ENCODE measurements around the gene NDUFAF3. TPM values are rescaled to one million over a fixed set of nuclear protein-coding genes. Genes with fewer than 3 reads are reported as not detected.

The NDUFAF3 gene
- total and polyA plus RNA-seq, 10 of the 15 experiments (the other 5 are each of a cell fraction or from before 2014, with no cell fraction given): 25.4 to 228 (median 63.9) TPM

GRCh38 chr3:48984663-48985062 is 37.3 kb upstream of the NDUFAF3 start (continued):
- no peak for TF ChIP-seq SREBF1 (IDR thresholded peaks at IDR 0.05; ENCODE audit: low read length)
- TF ChIP-seq NRF1 (conservative IDR thresholded peaks at IDR 0.05; ENCODE audit: low read depth, low read length): no peak
- no peak for TF ChIP-seq NFYB (IDR thresholded peaks at IDR 0.05; ENCODE audit: insufficient read depth, low read depth, low read length)

- no peak overlapping the region for H3K4me3 ChIP-seq
- ChIA-PET POLR2A (interaction anchor here (0.6 kb wide), 1 partner anchor 30 kb away, joined by 3 read pairs; no protein-coding TSS in a partner anchor), SMC1A (ENCODE audit: uncharacterized antibody, unreplicated experiment) (interaction anchor here (0.6 to 0.7 kb wide), 2 partner anchors 219 to 266 kb away, joined by 3 read pairs; no protein-coding TSS in a partner anchor)
These were observed 36.0 kb upstream of the NDUFAF3 start for GRCh38 chr3:48985831-48986376.

More at GRCh38 chr3:48985831-48986376, 36.0 kb upstream of the NDUFAF3 start:
- Histone ChIP-seq H3K79me2 (ENCODE audit: control insufficient read depth, insufficient read depth, low read length) (peaks cover 20% of the 10 kb centered on the region), H3K9me3 (replicated peaks; ENCODE audit: control insufficient read depth, insufficient read depth, low read length) (no peaks in the 10 kb centered on the region), H3K9ac (ENCODE audit: control insufficient read depth, insufficient read depth, low read length) (no peak overlapping the region), H3K4me1 (ENCODE audit: control insufficient read depth, insufficient read depth, low read length) (peaks cover 9% of the 10 kb centered on the region), H2AFZ (ENCODE audit: control insufficient read depth, low read depth, low read length) (no peak overlapping the region), H3K27me3 (replicated peaks in 1 of 2; ENCODE audit: control insufficient read depth in 2 of 2, insufficient read depth in 2 of 2, low read length in 1 of 2) (no peaks in the 10 kb centered on the region), H3K27ac (ENCODE audit: control insufficient read depth, insufficient read depth) (no peak overlapping the region), H3K4me2 (ENCODE audit: control insufficient read depth, insufficient read depth) (no peak overlapping the region), H4K20me1 (ENCODE audit: control insufficient read depth, insufficient read depth) (no peaks in the 10 kb centered on the region), H3K36me3 (ENCODE audit: control insufficient read depth in 2 of 2, insufficient read depth in 2 of 2, low read length in 1 of 2) (peaks cover 7 to 18% of the 10 kb centered on the region in 2 experiments)
- 93% methylated on average over 7 of the region's 7 CpGs for WGBS (ENCODE audit: insufficient coverage, insufficient replicate concordance, low lambda C conversion rate, missing lambda C conversion rate)
- in situ Hi-C loops (cut with MboI): no loop called here
- intact Hi-C loops (cut with micrococcal nuclease; ENCODE audit: unreplicated experiment): loop anchor here (2.0 to 5.0 kb wide), 2 partner anchors 106 to 173 kb away; partner anchors contain the start of gene QRICH1
- ATAC-seq (no peak), FAIRE-seq (no peak), DNase-seq (ENCODE audit: low read depth, low spot score) (no peak)
- TF ChIP-seq BRCA1 (IDR thresholded peaks at IDR 0.05; ENCODE audit: low read depth, low read length): no peak
- no peak for TF ChIP-seq KAT2A (conservative IDR thresholded peaks at IDR 0.05; ENCODE audit: control insufficient read depth, low read depth, low read length)
- no peak for TF ChIP-seq NRF1 (conservative IDR thresholded peaks at IDR 0.05; ENCODE audit: low read depth, low read length)
- no TSS peak for BruUV-seq (replicated peaks)
- RAD21 ChIA-PET (ENCODE audit: unreplicated experiment): no interaction called here
- CTCF ChIA-PET: interaction anchor here (0.9 to 1.7 kb wide), 5 partner anchors 11 to 249 kb away, joined by 3 to 6 read pairs (median 3); no protein-coding TSS in a partner anchor

All from GM12878 (cell line).